ENCODE data around the gene BPTF.

- TF ChIP-seq CTCF (IDR thresholded peaks at IDR 0.05) (no peak), POLR2A (IDR thresholded peaks at IDR 0.05) (no peak)
These were observed 178.9 kb downstream of the BPTF start for GRCh38 chr17:68004201-68004600.

Measured in suprapubic skin (tissue), 3 donors.